H7 (cell line): ENCODE measurements around the gene AP1G1. TPM values are rescaled to one million over a fixed set of nuclear protein-coding genes. Genes with fewer than 3 reads are reported as not detected.

Experiments used
- DNase-seq: peaks from one replicate; pipeline ENCODE4 v3.0.0; 2012
- H3K27me3 ChIP-seq: 2 replicates; pipeline ENCODE4 v1.6.0; 2011; ENCODE audit warnings: mild to moderate bottlenecking, low read length; ENCODE audit not compliant: control insufficient read depth, insufficient read depth
- H3K36me3 ChIP-seq: replicated peaks from 2 replicates; pipeline ENCODE4 v1.5.1; 2011; ENCODE audit warnings: low read length; ENCODE audit not compliant: control insufficient read depth, insufficient read depth
- H3K4me3 ChIP-seq: 2 replicates; pipeline ENCODE4 v1.5.1; 2011; ENCODE audit warnings: low read depth, mild to moderate bottlenecking, control low read depth, low read length, moderate library complexity; ENCODE audit not compliant: insufficient read depth
- total RNA-seq: library from RNA; depleted of rRNA; stranded (reverse); fragments of >200 nt; shearing (Covaris generic); gene quantifications from 2 replicates; pipeline ENCODE4 v1.2.3, GENCODE V29; 2014

Gene AP1G1
- total RNA-seq, 1 experiment from 2014 or later = 36.7 TPM

GRCh38 chr16:71754652-71755051 is 54.0 kb downstream of the AP1G1 start:
- H3K27me3 ChIP-seq = no peaks in the 10 kb centered on the region
- peaks cover 11% of the 10 kb centered on the region for H3K36me3 ChIP-seq
- DNase-seq = no peak
- H3K4me3 ChIP-seq = no peak overlapping the region

- no peak for DNase-seq
- Histone ChIP-seq H3K36me3 (peaks cover 11% of the 10 kb centered on the region), H3K27me3 (no peaks in the 10 kb centered on the region)
Measured at GRCh38 chr16:71754108-71754507, 54.5 kb downstream of the AP1G1 start.

GRCh38 chr16:71748226-71748625 is 60.4 kb downstream of the AP1G1 start:
- Histone ChIP-seq H3K27me3 (no peaks in the 10 kb centered on the region), H3K4me3 (no peak overlapping the region), H3K36me3 (peaks cover 11% of the 10 kb centered on the region)
- DNase-seq = no peak

More at GRCh38 chr16:71754108-71754507, 54.5 kb downstream of the AP1G1 start:
- no peak overlapping the region for H3K4me3 ChIP-seq

- Histone ChIP-seq H3K4me3 (no peak overlapping the region), H3K36me3 (peaks cover 10% of the 10 kb centered on the region), H3K27me3 (no peaks in the 10 kb centered on the region)
- peak; percentile 65 for DNase-seq
Measured at GRCh38 chr16:71746442-71747046, 62.1 kb downstream of the AP1G1 start.

GRCh38 chr16:71738855-71739254 is 69.8 kb downstream of the AP1G1 start:
- no peak overlapping the region for H3K4me3 ChIP-seq
- no peaks in the 10 kb centered on the region for H3K27me3 ChIP-seq
- DNase-seq = no peak
- H3K36me3 ChIP-seq = peaks cover 8% of the 10 kb centered on the region; the same call in 1 of the 2 replicates

GRCh38 chr16:71737501-71737900 is 71.1 kb downstream of the AP1G1 start:
- Histone ChIP-seq H3K4me3 (no peak overlapping the region), H3K27me3 (no peaks in the 10 kb centered on the region), H3K36me3 (peaks cover 13% of the 10 kb centered on the region)
- DNase-seq = no peak

GRCh38 chr16:71734511-71734910 is 74.1 kb downstream of the AP1G1 start:
- Histone ChIP-seq H3K36me3 (peaks cover 14% of the 10 kb centered on the region), H3K4me3 (no peak overlapping the region), H3K27me3 (no peaks in the 10 kb centered on the region)
- no peak for DNase-seq

- Histone ChIP-seq H3K4me3 (no peak overlapping the region), H3K36me3 (peaks cover 10% of the 10 kb centered on the region)
Measured at GRCh38 chr16:71732587-71732986, 76.0 kb downstream of the AP1G1 start.

GRCh38 chr16:71727551-71728324 is 80.9 kb downstream of the AP1G1 start:
- peaks cover 4% of the 10 kb centered on the region for H3K36me3 ChIP-seq
- no peak overlapping the region for H3K4me3 ChIP-seq
- peaks cover 5% of the 10 kb centered on the region; the same call in 1 of the 2 replicates for H3K27me3 ChIP-seq
- DNase-seq = no peak

More at GRCh38 chr16:71732587-71732986, 76.0 kb downstream of the AP1G1 start:
- DNase-seq = no peak
- no peaks in the 10 kb centered on the region for H3K27me3 ChIP-seq

GRCh38 chr16:71726476-71727315 is 81.9 kb downstream of the AP1G1 start:
- peaks cover 5% of the 10 kb centered on the region; the same call in 1 of the 2 replicates for H3K27me3 ChIP-seq
- H3K4me3 ChIP-seq = no peak overlapping the region
- H3K36me3 ChIP-seq = no peaks in the 10 kb centered on the region; the same call in 1 of the 2 replicates
- DNase-seq = no peak

GRCh38 chr16:71724320-71724751 is 84.3 kb downstream of the AP1G1 start, which contains the start of gene PHLPP2:
Gene PHLPP2, minus strand, starts transcription at chr16:71724701. Its CDS starts 9,906 bp downstream, at chr16:71714795.
- DNase-seq = no peak
- Histone ChIP-seq H3K27me3 (peaks cover 5% of the 10 kb centered on the region; the same call in 1 of the 2 replicates), H3K4me3 (peak within 1 kb of the TSS; percentile 76), H3K36me3 (no peaks in the 10 kb centered on the region; the same call in 1 of the 2 replicates)

GRCh38 chr16:71723537-71724319 is 84.9 kb downstream of the AP1G1 start:
- H3K36me3 ChIP-seq = no peaks in the 10 kb centered on the region; the same call in 1 of the 2 replicates
- peak; percentile 95 for DNase-seq
- peak overlapping the region; percentile 76 for H3K4me3 ChIP-seq

GRCh38 chr16:71722801-71723536 is 85.7 kb downstream of the AP1G1 start:
- Histone ChIP-seq H3K4me3 (peak overlapping the region; percentile 76), H3K36me3 (no peaks in the 10 kb centered on the region; the same call in 1 of the 2 replicates), H3K27me3 (peaks cover 5% of the 10 kb centered on the region; the same call in 1 of the 2 replicates)
- peak; percentile 90 for DNase-seq

More at GRCh38 chr16:71723537-71724319, 84.9 kb downstream of the AP1G1 start:
- H3K27me3 ChIP-seq = peaks cover 5% of the 10 kb centered on the region; the same call in 1 of the 2 replicates
